NCI-H2171 (cell line): ENCODE data around the gene DDX49.
"Not testable (repeated sequence)": the region's sequence is repeated elsewhere in the genome, so short reads cannot be mapped to it uniquely, and the experiment has no call there.

Source experiments
- DNase-seq: peaks from one replicate; lab custom pipeline; 2025; lab: John Stamatoyannopoulos, UW

Gene DDX49

GRCh38 chr19:18895824-18896341, 23.6 kb upstream of the DDX49 start, which contains the start of gene CERS1:
Gene CERS1, minus strand, starts transcription at chr19:18896158. Its CDS starts 86 bp downstream, at chr19:18896072.
- DNase-seq = peak; percentile 65

GRCh38 chr19:18896421-18896841, 23.1 kb upstream of the DDX49 start:
- DNase-seq = no peak

- DNase-seq = no peak
Measured at GRCh38 chr19:18897094-18898029, 22.2 kb upstream of the DDX49 start.

- DNase-seq = no peak
Measured at GRCh38 chr19:18898081-18898606, 21.4 kb upstream of the DDX49 start.

GRCh38 chr19:18898607-18899408, 20.7 kb upstream of the DDX49 start:
- no peak for DNase-seq

DNA sequence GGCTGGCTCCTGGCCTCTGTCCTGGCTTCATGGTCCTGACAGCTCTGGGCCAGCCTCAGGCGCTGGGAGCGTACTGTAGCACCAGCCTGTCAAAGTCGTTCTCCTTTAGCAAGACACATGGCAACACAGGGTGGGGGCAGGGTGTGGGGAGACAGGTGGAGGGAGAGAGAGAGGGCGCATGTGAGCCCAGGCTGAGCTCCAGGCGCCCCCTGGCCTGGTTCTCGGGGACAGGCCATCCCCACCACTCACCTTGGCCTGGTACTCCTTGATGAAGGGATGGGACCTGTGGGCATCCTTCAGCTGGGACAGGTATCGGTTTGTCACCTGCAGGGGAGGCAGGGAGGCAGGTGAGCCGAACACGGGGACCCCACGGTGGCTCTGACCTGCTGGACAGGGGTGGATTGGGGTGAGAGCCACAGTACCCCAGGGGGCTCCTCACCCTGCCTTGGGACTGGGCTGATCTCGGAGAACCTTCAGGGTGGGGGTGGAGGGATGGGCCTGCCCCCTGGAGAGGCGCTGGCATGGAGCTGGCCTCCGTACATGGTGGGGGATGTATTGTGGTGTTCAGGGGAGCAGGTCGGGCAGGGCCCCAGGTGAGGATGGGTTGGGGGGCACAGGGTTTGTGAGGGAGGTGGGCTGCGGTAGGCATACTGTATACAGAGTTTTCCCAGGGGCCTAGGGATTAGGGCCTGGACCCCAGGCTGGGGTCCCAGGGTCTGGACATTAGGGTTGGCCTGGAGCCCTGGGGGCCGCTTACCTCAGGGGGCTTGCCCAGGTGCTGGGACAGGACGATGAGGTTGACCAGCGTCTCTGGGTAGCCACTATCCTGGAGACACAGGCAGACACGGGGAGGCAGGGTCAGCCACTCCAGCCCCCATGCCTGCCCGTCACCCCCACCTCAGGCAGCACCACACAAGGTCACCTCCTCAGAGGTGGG, 19.6 kb upstream of the DDX49 start:
- DNase-seq = no peak

GRCh38 chr19:18900700-18901481, 18.6 kb upstream of the DDX49 start:
- no peak for DNase-seq

DNA sequence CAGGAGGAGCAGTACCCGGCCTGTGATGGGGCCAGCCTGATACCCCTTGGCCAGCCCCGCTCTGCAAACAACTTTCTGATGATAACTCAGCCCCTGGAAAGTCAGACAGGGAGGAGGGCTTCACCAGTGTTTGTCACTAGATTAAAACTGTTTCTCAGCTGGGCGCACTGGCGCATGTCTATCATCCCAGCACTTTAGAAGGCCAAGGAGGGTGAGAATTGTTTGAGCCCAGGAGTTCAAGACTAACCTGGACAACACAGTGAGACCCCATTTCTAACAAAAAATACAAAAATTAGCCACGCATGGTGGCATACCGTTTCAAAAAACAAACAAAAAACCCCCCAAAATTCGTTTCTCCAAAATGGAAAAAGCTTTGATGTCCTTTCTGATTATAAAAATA, 18.0 kb upstream of the DDX49 start:
- no peak for DNase-seq

DNA sequence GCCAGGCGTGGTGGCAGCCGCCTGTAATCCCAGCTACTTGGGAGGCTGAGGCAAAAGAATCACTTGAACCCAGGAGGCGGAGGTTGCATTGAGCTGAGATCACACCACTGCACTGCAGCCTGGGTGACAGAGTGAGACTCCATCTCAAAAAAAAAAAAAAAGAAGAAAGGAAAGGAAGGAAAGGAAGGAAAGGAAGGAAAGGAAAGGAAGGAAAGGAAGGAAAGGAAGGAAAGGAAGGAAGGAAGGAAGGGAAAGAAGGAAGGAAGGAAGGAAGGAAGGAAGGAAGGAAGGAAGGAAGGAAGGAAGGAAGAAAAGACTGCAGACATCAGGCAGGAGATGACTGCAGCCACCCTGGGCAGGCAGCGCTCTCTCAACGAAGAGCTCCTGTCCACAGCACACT, 17.0 kb upstream of the DDX49 start:
- not testable (repeated sequence) for DNase-seq

GRCh38 chr19:18903156-18904037, 16.1 kb upstream of the DDX49 start:
- no peak for DNase-seq

GRCh38 chr19:18904334-18905057, 15.0 kb upstream of the DDX49 start:
- DNase-seq = no peak

- DNase-seq = no peak
Measured at GRCh38 chr19:18905058-18905456, 14.5 kb upstream of the DDX49 start.

DNA sequence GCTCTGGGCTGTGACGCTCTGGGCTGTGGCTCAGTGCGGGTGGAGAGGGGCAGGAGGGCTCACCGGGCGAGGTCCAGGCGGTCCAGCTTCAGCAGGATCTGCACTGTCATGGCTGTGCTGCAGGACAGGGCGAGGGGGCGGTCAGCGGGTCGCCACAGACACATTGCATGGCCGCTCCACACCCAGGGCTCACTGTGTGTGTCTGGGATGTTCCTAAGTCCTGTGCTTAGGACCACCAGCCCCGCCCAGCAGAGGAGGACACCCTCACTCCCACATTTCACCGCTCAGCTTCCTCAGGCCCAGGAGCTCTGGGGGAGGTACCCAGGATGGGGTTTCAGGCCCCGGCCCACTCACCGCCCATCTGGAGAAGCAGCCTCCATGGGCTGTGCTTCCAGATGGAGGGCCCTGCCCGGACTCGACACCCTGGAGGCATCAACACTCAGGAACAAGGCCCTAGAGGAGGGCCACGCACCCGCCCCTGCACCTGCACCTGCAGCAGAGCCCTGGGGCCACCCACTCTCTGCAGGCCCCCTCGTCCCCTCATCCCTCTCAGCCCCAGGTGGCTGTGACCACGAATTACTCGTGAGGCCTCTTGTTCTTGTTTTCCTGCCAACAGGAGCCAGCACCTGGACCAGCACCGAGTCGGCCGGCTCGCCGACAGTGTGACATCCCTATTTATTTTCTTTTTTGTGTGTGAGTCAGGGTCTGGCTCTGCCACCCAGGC, 13.8 kb upstream of the DDX49 start:
- DNase-seq = no peak

GRCh38 chr19:18906605-18907519, 12.7 kb upstream of the DDX49 start:
- no peak for DNase-seq

GRCh38 chr19:18908917-18909619, 10.4 kb upstream of the DDX49 start:
- no peak for DNase-seq

- no peak for DNase-seq
Measured at GRCh38 chr19:18910010-18910409, 9.5 kb upstream of the DDX49 start.
